ENCODE results near the gene BAZ1B.
"Not testable (repeated sequence)": the region's sequence is repeated elsewhere in the genome, so short reads cannot be mapped to it uniquely, and the experiment has no call there.

Gene BAZ1B

DNA sequence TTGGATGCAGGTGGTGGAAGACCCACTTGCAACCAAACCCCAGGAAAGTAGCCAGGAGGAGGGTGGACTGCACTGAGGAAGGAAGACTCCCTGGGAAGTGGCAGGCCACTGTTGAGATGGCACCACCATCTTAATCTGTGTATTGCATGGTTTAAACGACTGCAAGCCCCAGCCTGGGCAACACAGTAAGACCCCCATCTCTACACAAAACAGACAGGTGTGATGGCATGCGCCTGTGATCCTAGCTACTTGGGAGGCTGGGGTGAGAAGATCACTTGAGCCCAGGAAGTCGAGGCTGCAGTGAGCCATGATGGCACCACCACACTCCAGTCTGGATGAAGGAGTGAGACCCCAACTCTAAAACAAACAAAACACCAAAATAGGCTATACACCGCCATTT is 45.0 kb upstream of the BAZ1B start:
- no peak for TF ChIP-seq EZH2phosphoT487 (conservative IDR thresholded peaks at IDR 0.05; ENCODE audit: low read length)
- TF ChIP-seq, protein P1, sequence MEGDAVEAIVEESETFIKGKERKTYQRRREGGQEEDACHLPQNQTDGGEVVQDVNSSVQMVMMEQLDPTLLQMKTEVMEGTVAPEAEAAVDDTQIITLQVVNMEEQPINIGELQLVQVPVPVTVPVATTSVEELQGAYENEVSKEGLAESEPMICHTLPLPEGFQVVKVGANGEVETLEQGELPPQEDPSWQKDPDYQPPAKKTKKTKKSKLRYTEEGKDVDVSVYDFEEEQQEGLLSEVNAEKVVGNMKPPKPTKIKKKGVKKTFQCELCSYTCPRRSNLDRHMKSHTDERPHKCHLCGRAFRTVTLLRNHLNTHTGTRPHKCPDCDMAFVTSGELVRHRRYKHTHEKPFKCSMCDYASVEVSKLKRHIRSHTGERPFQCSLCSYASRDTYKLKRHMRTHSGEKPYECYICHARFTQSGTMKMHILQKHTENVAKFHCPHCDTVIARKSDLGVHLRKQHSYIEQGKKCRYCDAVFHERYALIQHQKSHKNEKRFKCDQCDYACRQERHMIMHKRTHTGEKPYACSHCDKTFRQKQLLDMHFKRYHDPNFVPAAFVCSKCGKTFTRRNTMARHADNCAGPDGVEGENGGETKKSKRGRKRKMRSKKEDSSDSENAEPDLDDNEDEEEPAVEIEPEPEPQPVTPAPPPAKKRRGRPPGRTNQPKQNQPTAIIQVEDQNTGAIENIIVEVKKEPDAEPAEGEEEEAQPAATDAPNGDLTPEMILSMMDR (IDR thresholded peaks at IDR 0.05; ENCODE audit: insufficient read depth, low read length, poor library complexity, severe bottlenecking): no peak
- Histone ChIP-seq H3K36me3 (ENCODE audit: low read length) (no peaks in the 10 kb centered on the region), H3K4me3 (ENCODE audit: insufficient read depth, low read length, poor library complexity, severe bottlenecking) (no peak overlapping the region), H3K4me2 (ENCODE audit: low read depth, low read length, poor library complexity, severe bottlenecking) (no peak overlapping the region), H3F3A (ENCODE audit: insufficient read depth) (no peaks in the 10 kb centered on the region), H2AFZ (ENCODE audit: low read depth, low read length, severe bottlenecking) (no peak overlapping the region), H4K20me1 (ENCODE audit: low read depth, low read length) (no peaks in the 10 kb centered on the region), H3K9me3 (ENCODE audit: insufficient read depth, low read length) (no peaks in the 10 kb centered on the region), H3K9me2 (replicated peaks; ENCODE audit: insufficient read depth, low read length) (no peaks in the 10 kb centered on the region), H3K27me3 (ENCODE audit: low read length) (no peaks in the 10 kb centered on the region), H3K9ac (ENCODE audit: low read length) (no peak overlapping the region), H3K79me2 (ENCODE audit: insufficient read depth, low read length) (no peaks in the 10 kb centered on the region), H3K27ac (ENCODE audit: low read depth, low read length) (no peak overlapping the region)

DNA sequence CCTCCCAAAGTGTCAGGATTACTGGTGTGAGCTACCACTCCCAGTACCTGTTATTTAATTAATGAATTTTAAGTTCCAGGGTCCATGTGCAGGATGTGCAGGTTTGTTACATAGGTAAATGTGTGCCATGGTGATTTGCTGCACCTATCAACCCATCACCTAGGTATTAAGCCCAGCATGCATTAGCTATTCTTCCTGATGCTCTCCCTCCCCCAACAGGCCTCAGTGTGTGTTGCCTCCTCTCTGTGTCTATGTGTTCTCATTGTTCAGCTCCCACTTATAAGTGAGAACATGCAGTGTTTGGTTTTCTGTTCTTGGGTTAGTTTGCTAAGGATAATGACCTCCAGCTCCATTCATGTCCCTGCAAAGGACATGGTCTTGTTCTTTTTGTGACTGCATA is 44.3 kb upstream of the BAZ1B start:
- H3K27me3 ChIP-seq (ENCODE audit: low read length); H3K36me3 ChIP-seq (ENCODE audit: low read length); H2AFZ ChIP-seq (ENCODE audit: low read depth, low read length, severe bottlenecking); H3K9me3 ChIP-seq (ENCODE audit: insufficient read depth, low read length); H3K9ac ChIP-seq (ENCODE audit: low read length); H4K20me1 ChIP-seq (ENCODE audit: low read depth, low read length); H3K4me3 ChIP-seq (ENCODE audit: insufficient read depth, low read length, poor library complexity, severe bottlenecking); H3K79me2 ChIP-seq (ENCODE audit: insufficient read depth, low read length); H3K9me2 ChIP-seq (replicated peaks; ENCODE audit: insufficient read depth, low read length); H3K27ac ChIP-seq (ENCODE audit: low read depth, low read length); H3F3A ChIP-seq (ENCODE audit: insufficient read depth): not testable (repeated sequence)
- peak overlapping the region; percentile 34 for H3K4me2 ChIP-seq (ENCODE audit: low read depth, low read length, poor library complexity, severe bottlenecking)

DNA sequence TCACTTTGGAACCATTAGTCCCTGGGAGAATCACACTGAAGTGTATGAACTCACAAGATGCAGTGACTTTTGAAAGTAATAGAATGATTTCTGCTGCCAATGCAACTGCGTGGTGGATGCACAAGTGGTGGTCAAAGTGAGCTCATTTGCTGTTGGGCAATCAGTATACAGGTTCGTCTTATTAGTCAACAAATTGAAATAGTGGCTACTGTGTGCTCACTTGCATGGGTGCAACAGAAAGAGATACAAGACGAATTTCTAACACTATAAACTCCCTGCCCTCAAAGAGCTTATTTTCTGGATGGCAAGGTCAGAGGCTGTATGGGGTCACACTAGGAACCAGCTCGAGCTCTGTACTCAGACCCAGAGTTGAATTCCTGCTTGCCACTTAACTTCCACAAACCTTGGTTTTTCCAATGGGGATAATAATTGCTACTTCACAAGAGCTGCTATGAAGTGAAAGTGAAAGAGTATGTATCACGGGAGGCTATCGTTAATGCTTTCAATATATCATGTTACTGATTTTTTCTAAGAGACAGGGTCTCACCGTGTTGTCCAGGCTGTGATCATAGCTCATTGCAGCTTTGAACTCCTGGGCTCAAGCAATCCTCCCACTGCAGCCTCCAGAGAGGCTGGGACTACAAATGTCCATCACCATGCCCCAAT is 43.7 kb upstream of the BAZ1B start:
- Histone ChIP-seq H3K9ac (ENCODE audit: low read length) (no peak overlapping the region), H3K27ac (ENCODE audit: low read depth, low read length) (no peak overlapping the region), H3K4me2 (ENCODE audit: low read depth, low read length, poor library complexity, severe bottlenecking) (peak overlapping the region; percentile 34), H3K27me3 (ENCODE audit: low read length) (no peaks in the 10 kb centered on the region), H3F3A (ENCODE audit: insufficient read depth) (no peaks in the 10 kb centered on the region), H3K4me3 (ENCODE audit: insufficient read depth, low read length, poor library complexity, severe bottlenecking) (no peak overlapping the region), H4K20me1 (ENCODE audit: low read depth, low read length) (no peaks in the 10 kb centered on the region), H3K36me3 (ENCODE audit: low read length) (no peaks in the 10 kb centered on the region), H2AFZ (ENCODE audit: low read depth, low read length, severe bottlenecking) (no peak overlapping the region), H3K9me3 (ENCODE audit: insufficient read depth, low read length) (no peaks in the 10 kb centered on the region), H3K9me2 (replicated peaks; ENCODE audit: insufficient read depth, low read length) (no peaks in the 10 kb centered on the region), H3K79me2 (ENCODE audit: insufficient read depth, low read length) (no peaks in the 10 kb centered on the region)
- TF ChIP-seq, protein P1 (IDR thresholded peaks at IDR 0.05; ENCODE audit: insufficient read depth, low read length, poor library complexity, severe bottlenecking): no peak
- no peak for TF ChIP-seq EZH2phosphoT487 (conservative IDR thresholded peaks at IDR 0.05; ENCODE audit: low read length)

DNA sequence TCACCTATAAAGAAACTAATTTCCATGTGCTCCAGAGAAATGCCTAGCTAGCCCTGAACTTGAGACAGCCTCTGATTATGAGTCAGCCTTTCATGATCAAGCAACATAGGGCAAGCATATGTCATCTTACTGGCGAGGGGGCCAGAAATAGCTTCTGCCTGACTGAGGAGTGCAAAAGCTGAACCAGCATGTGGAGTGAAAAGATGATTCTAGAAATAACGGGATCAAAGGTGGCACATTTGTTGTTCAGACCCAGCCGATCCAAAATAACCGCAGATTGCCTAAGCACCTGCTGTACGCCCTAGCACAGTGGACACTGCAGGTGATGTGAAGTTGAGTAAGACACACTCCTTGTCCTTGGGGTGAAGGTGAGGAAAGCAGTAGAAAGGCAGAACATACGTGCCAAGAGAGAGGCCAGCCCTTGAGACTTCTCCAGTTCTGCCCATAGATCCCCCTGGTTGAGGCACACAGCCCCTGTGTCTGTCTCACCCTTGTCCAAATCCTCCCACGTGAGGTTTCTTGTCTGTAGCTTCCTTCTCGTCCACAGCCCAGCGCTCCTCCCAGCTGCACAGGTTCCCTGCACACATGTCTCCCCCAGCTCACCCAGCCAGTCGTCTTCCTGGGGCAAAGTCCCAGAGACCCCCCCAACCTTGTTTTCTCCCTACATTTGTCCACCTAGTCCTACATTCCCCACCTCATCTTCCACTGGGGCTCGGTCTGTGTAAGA is 38.2 kb upstream of the BAZ1B start:
- H3K9me2 ChIP-seq (replicated peaks; ENCODE audit: insufficient read depth, low read length): no peaks in the 10 kb centered on the region
- H4K20me1 ChIP-seq (ENCODE audit: low read depth, low read length): no peaks in the 10 kb centered on the region
- no peaks in the 10 kb centered on the region for H3K36me3 ChIP-seq (ENCODE audit: low read length)
- H3K79me2 ChIP-seq (ENCODE audit: insufficient read depth, low read length): peaks cover 17% of the 10 kb centered on the region
- H3K4me2 ChIP-seq (ENCODE audit: low read depth, low read length, poor library complexity, severe bottlenecking): no peak overlapping the region
- no peaks in the 10 kb centered on the region for H3K9me3 ChIP-seq (ENCODE audit: insufficient read depth, low read length)
- H3F3A ChIP-seq (ENCODE audit: insufficient read depth): no peaks in the 10 kb centered on the region
- no peaks in the 10 kb centered on the region for H3K27me3 ChIP-seq (ENCODE audit: low read length)
- H3K9ac ChIP-seq (ENCODE audit: low read length): no peak overlapping the region
- no peak overlapping the region for H2AFZ ChIP-seq (ENCODE audit: low read depth, low read length, severe bottlenecking)
- no peak overlapping the region for H3K4me3 ChIP-seq (ENCODE audit: insufficient read depth, low read length, poor library complexity, severe bottlenecking)
- H3K27ac ChIP-seq (ENCODE audit: low read depth, low read length): no peak overlapping the region
- TF ChIP-seq EZH2phosphoT487 (conservative IDR thresholded peaks at IDR 0.05; ENCODE audit: low read length): no peak
- TF ChIP-seq, protein P1 (IDR thresholded peaks at IDR 0.05; ENCODE audit: insufficient read depth, low read length, poor library complexity, severe bottlenecking): no peak

Data from SU-DHL-6 (cell line).